Measurements from ENCODE around the gene TBC1D8.

GRCh38 chr2:101064125-101064502 lies 87.1 kb downstream of the TBC1D8 start:
- TF ChIP-seq REST (IDR thresholded peaks at IDR 0.05; ENCODE audit: borderline replicate concordance in 1 of 2, low read depth in 1 of 2, low read length in 2 of 2) (no peak), CREB1 (IDR thresholded peaks at IDR 0.05) (no peak), CREB1 (CRISPR knock-in tag; IDR thresholded peaks at IDR 0.05) (no peak)

Measured in HepG2 (cell line).